Measurements from ENCODE around the gene CASR.

CASR gene

DNA sequence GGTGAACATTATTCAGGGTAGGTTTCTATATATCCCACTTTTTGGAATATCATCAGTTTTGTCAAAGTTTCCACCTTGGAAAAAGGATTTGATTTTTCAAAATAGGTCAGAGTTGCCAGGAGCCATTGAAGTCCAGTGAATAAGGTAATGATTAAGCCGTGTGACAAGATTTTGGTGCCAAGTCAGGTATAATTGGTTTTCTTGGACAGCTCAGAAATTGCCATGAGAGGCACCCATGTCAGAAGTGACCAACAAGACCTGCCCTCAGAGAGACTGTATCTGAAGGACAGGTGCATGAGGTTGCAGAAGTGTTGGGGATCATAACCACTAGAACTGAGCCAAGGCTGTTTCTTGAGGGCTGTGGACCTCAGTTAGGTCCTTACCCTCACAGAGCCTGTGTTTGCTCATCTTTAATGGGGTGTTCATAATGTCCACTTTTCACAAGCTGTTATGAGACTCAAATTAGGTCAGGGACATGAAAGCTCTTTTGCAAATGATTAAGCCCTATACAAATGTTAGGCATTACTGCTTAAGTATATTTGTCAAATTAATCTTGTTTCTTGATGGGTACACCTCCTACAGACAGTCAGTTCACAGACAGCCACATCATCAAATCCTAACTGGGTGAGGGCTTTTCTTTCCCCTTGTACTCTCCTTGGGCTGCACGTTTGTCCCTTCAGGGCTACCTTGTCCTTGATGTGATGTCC, 32.3 kb downstream of the CASR start:
- no peak for DNase-seq

DNA sequence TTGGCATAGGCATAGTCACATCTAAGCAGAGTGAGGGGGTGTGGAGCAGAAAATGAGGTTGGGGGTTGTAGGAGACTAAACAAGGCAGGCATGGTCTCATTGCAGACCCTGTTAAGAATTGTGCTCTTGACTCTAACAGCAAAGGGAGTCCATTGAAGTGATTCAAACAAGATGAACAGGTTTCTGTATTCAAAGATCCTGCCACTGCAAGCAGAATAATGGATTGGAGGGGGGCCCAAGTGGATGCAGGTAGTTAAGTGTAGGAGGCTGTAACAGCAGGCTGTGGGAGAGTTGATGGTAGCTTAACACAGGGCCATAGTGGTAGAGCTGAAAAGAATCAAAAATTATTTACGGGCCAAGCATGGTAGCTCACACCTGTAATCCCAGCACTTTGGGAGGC, 34.4 kb downstream of the CASR start:
- DNase-seq = no peak

DNA sequence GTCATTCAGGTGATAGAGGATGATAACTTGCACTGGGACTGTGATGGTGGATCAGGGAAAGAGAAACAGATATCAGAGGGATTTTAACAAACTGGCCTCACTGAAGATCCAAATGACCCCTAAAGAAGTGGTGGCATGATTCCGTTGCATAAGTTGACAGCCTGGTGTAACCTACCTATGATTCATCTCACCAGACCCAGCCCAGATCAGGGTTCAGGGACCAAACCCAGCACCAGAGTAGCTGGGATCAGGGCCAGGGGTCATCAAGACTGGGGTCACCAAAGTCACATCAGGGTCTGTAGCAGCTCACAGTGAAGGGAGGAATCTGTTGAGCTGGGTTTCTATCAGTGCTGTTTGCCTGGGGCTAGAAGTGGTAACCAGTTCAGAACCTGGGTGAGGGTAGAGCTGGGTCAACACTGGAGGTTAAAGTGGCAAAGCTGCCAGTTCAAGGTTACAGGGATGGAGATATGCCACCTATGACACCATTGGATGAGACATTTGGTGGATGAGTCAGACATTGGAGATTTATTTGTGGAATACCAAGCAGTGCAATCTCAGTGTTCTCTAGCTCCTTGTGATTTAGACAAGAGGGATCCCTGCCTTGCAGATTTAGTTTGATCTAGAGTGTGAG, 35.9 kb downstream of the CASR start:
- no peak for DNase-seq

DNA sequence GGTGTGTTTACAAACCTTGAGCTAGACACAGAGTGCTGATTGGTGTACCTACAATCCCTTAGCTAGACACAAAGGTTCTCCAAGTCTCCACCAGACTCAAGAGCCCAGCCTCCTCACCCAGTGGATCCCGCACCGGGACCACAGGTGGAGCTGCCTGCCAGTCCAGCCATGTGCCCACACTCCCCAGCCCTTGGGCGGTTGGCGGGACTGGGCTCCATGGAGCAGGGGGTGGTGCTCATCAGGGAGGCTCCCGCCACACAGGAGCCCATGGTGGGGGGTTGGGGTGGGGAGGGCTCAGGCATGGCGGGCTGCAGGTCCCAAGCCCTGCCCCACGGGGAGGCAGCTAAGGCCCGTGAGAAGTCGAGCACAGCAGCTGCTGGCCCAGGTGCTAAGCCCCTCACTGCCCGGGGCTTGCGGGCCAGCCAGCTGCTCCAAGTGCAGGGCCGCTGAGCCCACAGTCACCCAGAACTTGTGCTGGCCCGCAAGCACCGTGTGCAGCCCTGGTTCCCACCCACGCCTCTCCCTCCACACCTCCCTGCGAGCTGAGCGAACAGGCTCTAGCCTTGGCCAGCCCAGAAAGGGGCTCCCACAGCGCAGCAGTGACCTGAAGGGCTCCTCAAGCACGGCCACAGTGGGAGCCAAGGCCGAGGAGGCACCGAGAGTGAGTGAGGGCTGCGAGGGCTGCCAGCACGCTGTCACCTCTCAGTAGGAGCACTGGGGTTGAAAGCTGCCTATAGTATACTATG, 43.7 kb downstream of the CASR start:
- no peak for DNase-seq

DNA sequence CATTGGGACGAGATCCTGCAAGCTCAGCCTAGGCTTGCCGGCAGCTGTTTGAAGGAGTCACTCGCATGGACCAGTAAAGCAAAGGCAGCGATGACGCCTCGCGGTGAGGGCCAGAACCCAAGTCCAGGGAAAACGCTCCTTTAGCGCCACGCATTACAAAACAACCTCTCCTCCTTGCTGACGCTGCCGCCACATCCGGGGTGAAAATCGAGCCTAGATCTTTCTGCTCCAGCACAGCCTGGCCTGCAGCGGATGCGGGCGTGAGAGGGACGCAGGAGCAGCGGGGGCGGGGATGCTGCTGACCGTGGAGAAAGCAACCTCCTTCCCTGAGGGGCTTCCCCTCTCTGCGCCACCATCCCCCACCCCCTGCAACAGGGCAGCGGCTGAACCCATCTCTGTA, 46.7 kb downstream of the CASR start:
- no peak for DNase-seq

DNA sequence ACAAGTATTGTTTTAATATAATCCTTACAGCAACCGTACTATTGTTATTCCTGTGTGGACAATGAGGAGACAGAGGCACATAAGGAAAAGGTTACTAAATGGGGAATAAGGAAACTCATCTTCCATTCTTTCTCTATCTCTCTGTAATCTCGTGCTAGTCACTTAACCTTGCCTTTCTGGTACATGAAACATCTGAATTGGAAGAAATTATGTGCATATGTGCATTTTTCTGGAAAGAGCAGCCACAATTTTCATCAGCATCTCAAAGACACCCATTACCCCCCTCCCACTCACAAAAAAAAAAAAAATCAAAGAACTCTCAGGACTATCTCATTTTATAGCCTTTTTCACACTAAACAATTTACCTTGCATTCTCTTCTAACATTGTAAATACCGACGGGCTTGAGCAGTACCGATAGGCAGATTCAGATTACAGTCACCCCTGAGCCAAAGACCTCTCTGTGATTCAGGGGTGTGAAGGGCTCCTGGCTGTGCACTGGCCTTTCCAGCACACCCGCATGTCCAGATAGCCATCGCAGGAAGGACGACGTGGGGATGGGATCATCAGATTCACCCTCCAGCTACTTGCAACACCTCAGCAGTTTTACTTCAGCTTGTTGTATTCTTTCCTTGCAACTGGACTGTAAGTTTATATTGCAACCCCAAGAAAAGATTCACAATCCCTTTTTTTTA, 48.1 kb downstream of the CASR start:
- DNase-seq = no peak

DNA sequence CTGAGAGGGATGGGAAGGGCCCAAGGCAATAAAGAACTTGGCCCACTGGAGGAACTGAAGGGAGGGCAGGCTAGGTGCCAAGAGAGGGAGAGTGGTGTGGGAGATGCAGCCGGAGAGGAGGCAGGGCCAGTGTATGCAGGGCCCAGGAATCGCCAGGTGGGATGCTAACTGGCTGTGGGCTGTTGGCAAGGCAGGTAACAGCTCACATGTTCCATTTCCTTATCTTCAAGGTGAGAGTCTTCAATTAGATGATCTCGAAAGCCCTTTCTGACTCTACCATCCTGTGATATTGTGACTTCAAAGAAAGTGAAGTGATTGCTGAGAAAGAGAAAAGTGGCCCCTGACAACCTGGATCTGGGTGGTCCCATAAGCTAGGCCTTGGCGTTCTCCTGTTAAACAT, 49.0 kb downstream of the CASR start:
- no peak for DNase-seq

DNA sequence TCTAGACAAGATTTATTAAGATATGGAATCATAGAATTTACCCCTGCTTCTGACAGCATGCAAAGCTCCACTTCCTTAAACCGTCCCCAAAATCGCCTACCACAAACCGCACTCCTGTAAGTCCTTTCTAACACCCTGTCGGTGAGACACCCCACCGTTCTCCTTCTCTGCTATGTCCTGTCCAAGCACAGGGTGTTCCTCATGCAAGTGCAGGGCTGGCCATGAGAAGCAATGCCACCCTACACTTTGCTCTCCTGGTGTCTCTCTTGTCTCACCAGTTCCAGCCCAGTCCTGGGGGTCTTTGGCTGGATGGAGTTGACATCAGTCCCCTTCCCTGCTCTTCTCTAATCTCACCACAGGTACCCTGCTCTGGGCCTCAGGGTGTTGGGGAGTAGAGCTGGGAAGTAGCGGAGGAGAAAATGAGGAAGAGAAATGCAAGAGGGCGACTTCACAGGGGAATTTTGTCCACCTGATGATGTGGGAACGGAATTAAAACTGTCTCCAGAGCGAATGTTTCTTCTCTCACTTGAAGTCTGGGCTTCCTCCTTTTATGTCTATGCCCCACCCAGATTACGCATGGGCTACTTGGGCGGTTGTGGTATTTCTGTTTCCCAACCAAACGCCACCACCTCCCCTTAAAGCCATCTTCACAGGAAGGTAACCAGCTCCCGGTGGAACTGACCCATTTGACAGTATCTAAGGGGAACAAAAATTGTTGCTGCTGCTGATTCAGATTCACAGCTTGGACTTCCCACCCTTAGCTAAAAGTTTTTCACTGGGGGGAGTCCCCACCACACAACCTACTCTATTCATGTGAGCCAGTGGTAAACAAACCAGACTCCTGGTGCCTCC, 49.9 kb downstream of the CASR start:
- DNase-seq = peak; percentile 62 to 67

DNA sequence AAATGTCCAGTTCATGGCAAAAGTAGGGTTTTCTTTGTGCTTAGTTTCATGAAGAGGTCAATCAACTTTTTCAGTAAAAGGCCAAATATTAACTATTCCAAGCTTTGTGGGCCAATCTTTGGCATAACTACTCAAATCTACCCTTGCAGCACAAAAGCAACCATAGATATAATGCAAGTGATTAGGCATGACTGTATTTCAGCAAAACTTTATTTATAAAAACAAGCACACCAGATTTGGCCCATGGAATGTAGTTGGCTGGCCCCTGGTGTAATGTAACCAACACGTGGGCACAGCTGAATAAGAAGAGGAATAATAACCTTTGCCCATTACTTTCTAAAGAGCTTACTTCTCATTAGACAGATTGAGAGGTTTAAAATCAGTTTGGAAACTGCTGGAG, 50.6 kb downstream of the CASR start:
- no peak for DNase-seq

DNA sequence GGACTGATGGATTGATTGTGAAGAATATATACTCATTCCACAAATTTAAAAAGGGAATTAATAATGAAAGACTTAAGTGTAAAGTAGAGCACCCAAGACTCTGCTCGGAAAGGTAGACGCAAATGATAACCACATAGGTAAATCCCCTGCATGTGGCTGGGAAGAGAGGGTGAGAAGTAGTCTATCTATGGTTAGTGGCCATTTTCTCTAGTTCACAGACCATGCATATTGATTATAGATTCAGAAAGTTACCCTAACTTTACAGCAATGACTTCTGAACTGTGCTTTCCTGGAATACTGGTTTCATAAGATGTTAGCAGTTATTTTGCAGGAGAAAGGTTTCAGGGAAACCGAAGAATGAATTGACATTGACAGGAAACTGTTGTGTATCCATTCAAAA, 51.7 kb downstream of the CASR start:
- no peak for DNase-seq

DNA sequence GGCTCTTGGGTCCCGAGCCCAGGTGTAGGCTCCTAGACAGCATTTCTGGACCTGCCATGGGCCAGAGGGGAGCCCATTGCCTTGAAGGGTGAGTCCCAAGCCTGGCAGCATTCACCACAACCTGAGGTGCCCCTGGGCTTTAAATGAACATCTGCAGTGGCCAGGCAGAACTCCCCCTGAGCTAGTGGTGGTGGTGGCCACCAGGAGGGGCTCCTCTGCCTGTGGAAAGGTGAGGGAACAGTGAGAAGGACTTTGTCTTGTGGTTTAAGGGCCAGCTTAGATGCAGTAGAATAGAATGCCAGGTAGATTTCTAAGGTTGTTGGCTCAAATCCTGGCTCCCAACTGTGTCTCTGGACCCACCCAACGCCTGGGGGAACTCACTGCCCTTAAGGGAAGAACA, 55.6 kb downstream of the CASR start:
- no peak for DNase-seq

DNA sequence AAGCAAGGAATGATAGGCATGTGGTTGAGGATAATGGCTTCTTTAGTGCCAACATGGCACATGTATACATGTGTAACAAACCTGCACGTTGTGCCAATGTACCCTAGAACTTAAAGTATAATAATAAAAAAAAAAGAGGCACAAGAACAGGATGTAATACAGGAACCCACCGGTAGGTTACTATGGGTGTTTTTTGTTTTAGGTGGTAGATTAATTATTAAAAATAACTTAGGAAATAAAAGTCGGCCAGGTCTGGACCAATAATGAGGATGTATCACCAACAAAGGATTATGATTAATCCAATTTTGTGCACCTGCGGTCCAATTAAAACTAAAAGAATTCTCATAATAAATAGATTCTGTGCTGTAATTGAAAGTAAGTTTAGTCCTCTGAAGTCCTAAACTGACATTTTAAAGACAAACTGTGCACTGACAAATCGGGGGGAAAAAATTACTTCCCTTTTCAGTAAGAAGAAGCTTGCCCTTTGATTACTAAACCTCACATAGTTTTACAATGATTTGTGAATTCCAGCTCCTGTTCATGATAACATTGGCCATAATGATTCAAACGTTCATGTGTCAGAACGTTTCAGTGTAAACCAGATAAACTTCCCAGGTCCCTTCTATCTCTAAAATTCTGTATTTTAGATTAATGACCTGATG, 62.2 kb downstream of the CASR start:
- DNase-seq = peak in 1 of 2 donors; percentile 29

DNA sequence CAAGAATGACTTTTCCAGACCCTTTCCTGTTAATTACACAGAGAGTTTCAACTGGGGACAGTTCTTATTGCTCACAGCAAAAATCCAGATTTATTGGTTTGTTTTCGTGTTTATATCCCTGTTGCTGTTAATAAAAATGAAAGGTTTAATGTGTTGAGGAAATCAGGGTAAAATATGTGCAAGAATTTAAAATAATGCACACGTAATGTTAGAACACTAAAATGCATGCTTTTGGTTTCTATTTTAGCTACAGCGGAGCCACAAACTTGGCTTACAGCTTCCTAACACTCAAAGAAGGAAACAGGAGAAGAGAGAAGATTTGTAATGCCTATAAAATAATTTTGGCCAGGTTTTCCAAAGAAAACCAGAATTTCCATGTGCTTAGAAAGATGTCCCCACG, 62.7 kb downstream of the CASR start:
- peak in 1 of 2 donors; percentile 8 for DNase-seq

DNA sequence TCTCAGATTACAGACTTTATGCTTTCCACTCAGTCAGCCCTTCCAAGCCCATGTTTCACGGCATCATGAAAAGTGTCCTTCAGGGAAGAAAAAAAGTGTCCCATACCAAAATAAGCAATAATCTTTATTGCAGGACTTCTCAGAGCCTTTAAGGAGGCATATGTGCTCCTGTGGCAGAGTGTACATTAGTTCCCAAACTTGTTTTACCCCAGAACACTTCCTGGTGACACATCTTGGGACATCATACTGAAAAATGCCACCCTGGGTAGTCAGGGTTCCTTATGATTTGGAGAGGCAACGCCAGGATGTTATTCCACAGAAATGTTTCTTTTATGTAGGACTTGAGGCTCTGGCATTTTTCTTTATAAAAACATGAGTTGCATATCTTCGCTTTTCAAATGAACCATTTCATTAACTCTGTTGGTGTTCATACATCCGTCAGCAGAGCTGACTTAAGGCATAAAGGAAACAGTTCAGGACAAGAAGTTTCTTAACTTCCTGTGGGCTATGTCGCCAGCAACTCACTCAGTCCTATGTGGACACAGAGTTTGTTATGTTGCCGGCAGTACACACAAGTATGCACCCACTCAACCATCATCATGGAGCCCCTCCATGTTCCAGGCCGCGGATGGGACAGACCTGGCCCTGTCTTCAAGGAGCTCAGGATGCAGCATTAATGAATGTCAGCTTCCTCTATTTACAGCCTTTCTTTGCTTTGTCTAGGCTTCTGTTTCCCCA, 63.8 kb downstream of the CASR start:
- peak; percentile 19 to 28 for DNase-seq

DNA sequence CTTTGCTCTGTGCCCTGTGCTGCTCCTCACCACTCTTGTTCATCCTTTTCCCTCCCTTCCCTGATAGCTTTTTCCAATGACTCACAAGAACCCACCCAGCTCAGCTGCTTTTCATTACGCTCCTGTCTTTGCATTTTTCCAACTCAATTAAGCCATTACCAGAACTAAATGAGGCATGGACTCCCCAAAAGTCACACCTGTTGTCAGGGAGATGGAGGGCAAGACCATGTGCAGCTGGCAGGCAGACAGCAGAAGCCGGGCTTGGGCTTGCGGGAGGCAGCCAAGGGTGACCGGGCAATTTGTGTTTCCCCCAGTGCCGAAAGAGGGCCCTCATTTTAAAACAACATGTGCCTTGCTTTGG, 64.3 kb downstream of the CASR start:
- DNase-seq = no peak

DNA sequence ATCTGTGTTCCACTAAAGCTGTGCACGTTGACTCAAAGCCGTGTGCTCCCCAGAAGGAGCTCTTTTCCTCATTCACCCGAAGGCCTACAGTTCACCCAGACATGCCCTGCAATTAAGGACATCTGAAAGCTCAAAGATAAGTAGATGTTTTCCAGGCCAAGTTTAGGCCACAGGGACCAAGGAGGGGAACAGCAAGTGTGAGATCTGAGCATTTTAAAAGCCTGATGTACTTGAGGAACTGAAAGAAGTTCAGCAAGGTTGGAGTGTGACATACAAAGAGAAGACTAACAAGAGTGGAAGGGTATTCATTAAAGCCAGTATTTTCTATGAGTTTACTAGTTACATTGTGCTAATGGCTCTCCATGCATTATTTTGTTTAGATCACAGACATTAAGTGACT, 68.0 kb downstream of the CASR start:
- no peak for DNase-seq

DNA sequence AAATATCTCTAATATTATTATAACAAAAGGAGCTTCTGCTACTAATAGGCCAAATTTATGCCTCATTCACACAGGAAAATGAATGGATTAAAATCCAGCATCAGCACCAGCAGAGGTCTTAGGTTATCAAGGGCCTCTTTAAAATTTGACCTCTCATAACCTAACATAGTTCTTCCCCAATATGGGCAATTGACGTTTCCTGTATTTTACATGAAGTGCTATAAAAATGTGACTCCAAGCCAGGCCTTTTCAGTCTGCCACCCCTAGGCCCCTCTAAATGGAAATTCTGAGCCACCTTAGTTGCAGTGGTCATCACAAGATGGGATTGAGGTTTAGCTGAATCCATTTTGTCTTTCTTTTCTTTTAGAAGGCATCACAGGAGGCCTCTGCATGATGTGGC, 70.1 kb downstream of the CASR start:
- DNase-seq = no peak

DNA sequence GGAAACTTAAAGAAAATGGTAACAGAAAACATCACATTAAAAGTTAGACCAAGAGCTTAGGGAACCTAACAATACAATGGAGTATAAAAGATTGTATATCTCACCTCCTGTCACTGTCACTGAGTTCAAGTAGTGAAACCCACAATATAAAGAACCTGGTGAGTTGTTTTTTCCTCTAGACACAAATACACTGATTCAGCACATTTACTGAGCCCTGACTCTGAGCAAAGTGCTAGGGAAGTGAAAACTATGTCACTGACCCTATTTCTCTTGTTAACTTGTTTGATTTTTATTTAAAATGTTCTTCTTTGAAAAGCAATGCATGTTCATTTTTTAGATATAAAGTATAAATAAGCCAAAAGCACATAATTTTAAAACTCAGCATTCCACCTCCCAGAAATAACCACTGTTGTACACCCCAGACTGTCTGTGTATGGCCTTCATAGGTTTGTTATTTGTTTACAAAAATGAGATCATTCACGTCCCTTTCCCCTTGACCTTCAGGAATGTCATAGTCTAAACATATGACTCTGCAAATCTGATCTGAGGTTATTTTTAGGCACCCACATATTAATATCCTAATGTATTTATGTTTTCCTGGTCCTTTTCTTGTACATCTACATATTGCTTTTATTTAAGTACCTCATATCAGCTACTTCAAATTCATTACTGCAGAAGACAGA, 72.4 kb downstream of the CASR start:
- DNase-seq = peak in 1 of 2 donors; percentile 50

DNA sequence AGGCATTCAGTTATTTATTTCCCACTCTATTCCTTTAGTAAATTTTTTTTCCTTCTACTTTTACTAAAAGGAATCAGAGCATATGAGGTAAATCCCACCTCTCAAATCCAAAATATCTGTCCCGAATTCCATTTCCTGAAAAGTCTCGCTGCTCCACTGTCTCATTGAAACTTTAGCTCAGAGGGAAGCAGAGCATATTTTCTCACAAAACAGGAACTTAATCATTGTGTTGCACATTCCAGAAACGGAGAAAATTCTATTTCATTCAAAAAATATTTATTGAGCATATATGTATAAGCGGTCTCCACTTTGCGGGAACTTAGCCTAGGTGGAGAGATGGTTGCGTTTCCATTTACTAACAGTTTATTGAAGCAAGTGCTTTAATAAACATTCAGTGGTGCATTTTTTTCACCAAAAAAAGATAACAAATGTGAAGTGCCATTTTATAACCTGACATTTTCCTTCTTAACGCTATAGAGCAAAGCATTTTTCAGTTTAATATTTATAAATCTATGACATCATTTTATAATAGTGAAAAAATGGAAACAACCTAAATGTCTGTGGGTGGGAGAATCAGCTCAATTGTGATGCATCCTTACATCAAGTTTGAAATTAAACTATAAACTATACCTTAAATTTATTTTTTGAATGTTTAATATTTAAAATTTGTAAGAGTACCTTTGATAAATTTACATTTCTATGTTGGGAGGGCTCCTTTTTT, 74.3 kb downstream of the CASR start:
- DNase-seq = no peak

DNA sequence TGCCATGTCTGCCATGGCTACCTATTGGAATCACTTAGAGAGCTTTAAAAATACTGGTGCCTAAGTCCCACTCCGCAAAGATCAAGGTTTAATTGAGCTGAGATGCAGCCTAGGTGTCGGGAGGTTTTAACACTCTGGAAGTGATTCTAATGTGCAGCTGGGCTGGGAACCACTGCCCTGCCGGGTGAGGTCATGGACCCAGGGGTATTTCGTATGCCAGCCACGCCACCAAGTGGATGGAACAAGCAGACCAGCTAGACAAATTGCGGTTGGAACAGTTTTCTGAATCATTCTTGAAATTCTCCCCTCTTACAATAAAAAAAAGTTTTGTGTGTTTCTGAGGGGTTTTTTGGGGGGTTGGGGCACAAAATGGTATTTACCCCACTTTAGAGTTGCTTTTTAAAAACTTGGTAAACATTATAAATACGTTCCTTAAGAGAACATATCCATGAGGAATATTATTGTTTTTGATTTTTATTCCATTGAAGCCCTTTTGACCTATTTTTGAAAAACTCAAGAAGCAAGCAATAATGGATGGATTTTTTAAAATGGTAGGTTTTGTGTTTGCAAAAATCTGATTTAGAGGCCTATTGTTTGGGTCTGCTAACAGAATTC, 75.4 kb downstream of the CASR start:
- DNase-seq = peak; percentile 14 to 70
